ENCODE measurements around the gene SUCLG2. TPM values are rescaled to one million over a fixed set of nuclear protein-coding genes. Genes with fewer than 3 reads are reported as not detected.

SUCLG2 gene
- total and polyA plus RNA-seq, 3 experiments from 2014 or later = 57.0 to 61.7 (median 59.9) TPM

DNA sequence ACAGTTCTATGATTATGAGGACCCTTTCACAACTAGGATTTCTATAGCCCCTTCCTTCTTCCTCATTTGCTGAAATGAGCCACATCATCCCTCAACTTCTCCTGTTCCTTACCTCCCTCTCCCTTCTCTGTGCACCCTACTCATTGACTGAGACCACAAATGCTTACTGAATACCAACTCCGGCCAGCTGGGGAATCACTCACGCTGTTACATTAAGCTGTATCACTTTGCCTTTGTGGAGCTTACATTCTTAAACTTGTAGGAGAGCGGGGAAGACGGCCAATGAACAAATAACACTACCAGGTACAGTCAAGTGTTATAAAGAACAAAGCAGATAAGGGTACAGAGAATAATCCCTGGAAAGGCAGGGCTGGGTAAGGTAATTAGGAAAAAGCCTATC, 5.7 kb downstream of the SUCLG2 start:
- H3K4me1 ChIP-seq (ENCODE audit: insufficient read depth, low read length) = peaks cover 48% of the 10 kb centered on the region
- DNase-seq = no peak
- Mint-ChIP-seq H3K27me3 (no peaks in the 10 kb centered on the region), H3K36me3 (peaks cover 4 to 29% (median 12%) of the 10 kb centered on the region in 3 donors), H3K4me1 (peaks cover 77 to 93% (median 85%) of the 10 kb centered on the region in 3 donors), H3K27ac (peak overlapping the region in 2 of 8 donors; percentile 7 to 43), H3K4me3 (no peak overlapping the region), H3K9me3 (no peaks in the 10 kb centered on the region)
- H3K27me3 ChIP-seq (ENCODE audit: insufficient read depth, low read length, poor library complexity, severe bottlenecking) = no peaks in the 10 kb centered on the region
- H3K27ac ChIP-seq (ENCODE audit: low read depth, low read length) = no peak overlapping the region
- ChIA-PET CTCF (no interaction called here), POLR2A (no interaction called here)
- no peak overlapping the region for H3K4me3 ChIP-seq (ENCODE audit: low read length)
- H3K9me3 ChIP-seq (ENCODE audit: low read length) = no peaks in the 10 kb centered on the region
- no peaks in the 10 kb centered on the region for H3K36me3 ChIP-seq (ENCODE audit: insufficient read depth, low read length)

DNA sequence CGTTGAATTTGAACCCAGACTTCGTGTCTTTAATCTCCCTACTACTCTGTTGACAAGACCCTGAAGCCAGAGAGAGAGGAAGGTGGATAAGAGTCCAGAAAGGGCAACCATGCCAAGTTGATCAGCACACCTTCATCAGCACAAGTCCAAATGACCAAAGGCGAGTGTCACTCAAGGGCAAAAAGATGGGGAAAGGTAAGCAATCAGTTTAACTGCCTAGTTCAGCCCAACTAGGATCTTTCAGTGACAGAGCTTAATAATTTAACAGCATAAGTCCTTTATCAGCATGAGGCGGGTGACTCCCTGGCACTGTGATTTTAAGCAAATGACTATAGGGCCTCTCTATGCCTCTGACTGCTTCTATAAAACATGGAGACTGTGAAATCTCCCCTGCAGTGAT, 6.2 kb downstream of the SUCLG2 start:
- H3K4me1 Mint-ChIP-seq = peaks cover 76 to 93% (median 85%) of the 10 kb centered on the region in 3 donors
- no peaks in the 10 kb centered on the region for H3K27me3 Mint-ChIP-seq
- Histone ChIP-seq H3K4me3 (ENCODE audit: low read length) (no peak overlapping the region), H3K4me1 (ENCODE audit: insufficient read depth, low read length) (peaks cover 44% of the 10 kb centered on the region), H3K36me3 (ENCODE audit: insufficient read depth, low read length) (no peaks in the 10 kb centered on the region), H3K9me3 (ENCODE audit: low read length) (no peaks in the 10 kb centered on the region), H3K27ac (ENCODE audit: low read depth, low read length) (no peak overlapping the region), H3K27me3 (ENCODE audit: insufficient read depth, low read length, poor library complexity, severe bottlenecking) (no peaks in the 10 kb centered on the region)
- H3K27ac Mint-ChIP-seq = peak overlapping the region in 2 of 8 donors; percentile 27 to 39
- no peaks in the 10 kb centered on the region for H3K9me3 Mint-ChIP-seq
- peaks cover 4 to 32% (median 12%) of the 10 kb centered on the region in 3 donors for H3K36me3 Mint-ChIP-seq
- CTCF ChIA-PET = interaction anchor here (2.2 kb wide), 1 partner anchor 8 kb away, joined by 7 read pairs; no protein-coding TSS in a partner anchor
- no peak overlapping the region for H3K4me3 Mint-ChIP-seq
- POLR2A ChIA-PET = no interaction called here
- no peak for DNase-seq

DNA sequence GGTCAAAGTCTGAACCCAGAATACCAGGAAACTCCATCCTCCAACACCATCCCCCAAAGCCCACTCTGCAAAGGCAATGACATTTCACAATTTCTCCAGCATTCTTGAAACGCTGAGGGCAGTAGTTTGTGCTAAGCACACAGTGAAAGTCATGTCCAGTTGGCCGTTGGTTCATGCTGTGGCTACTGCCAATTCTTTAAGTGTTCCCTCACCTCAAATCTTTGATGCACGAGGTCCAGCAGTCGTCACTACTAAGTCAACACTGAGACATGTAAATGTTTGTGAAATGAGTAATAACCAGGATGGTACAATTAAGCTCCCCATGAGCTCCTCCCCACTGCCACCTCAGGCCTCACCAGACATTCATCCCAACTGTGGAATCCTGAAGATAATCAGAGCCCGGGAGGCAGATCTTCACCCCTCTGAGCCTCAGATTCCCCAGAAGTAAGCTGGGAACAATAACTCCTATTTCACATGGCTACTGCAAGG, 7.0 kb downstream of the SUCLG2 start:
- ChIA-PET POLR2A (no interaction called here), CTCF (interaction anchor here (2.2 kb wide), 1 partner anchor 9 kb away, joined by 7 read pairs; no protein-coding TSS in a partner anchor)
- Histone ChIP-seq H3K9me3 (ENCODE audit: low read length) (no peaks in the 10 kb centered on the region), H3K36me3 (ENCODE audit: insufficient read depth, low read length) (peaks cover 5% of the 10 kb centered on the region), H3K27me3 (ENCODE audit: insufficient read depth, low read length, poor library complexity, severe bottlenecking) (no peaks in the 10 kb centered on the region), H3K27ac (ENCODE audit: low read depth, low read length) (no peak overlapping the region), H3K4me1 (ENCODE audit: insufficient read depth, low read length) (peaks cover 36% of the 10 kb centered on the region), H3K4me3 (ENCODE audit: low read length) (no peak overlapping the region)
- H3K4me1 Mint-ChIP-seq = peaks cover 72 to 93% (median 82%) of the 10 kb centered on the region in 3 donors
- no peaks in the 10 kb centered on the region for H3K9me3 Mint-ChIP-seq
- no peak overlapping the region for H3K4me3 Mint-ChIP-seq
- H3K27me3 Mint-ChIP-seq = no peaks in the 10 kb centered on the region
- no peak for DNase-seq
- H3K36me3 Mint-ChIP-seq = peaks cover 4 to 36% (median 15%) of the 10 kb centered on the region in 3 donors
- H3K27ac Mint-ChIP-seq = no peak overlapping the region

DNA sequence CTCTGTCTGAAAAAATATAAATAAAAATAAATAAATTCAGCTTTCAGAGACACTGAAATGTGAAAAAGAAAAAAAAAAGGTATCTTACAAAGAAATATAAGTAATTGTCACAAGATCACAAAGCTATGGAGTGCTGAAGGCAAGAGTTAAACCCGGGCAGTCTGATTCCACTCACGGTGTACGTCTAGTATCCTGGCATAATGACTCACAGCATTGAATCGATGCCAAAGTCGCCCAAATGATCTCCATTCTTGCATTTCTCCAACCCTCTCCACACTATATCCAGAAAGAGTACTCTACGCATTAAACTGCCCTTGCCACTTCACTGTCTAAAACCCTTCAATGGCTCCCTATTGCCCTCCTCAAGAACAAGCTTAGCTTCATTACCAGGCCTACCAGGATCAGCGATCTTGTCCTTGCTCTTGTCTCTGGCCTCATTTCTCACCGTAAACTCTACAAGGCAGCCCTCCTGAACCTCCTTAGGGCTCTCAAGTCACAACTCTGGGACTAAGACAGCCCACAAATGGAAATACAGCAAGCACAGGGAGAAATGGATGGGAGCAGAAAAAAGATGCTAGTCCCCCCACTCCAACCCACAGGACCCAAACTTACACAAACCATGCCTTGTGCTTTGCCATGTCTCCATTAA, 7.7 kb downstream of the SUCLG2 start:
- ChIA-PET POLR2A (no interaction called here), CTCF (interaction anchor here (2.2 kb wide), 1 partner anchor 10 kb away, joined by 7 read pairs; no protein-coding TSS in a partner anchor)
- Histone ChIP-seq H3K27ac (ENCODE audit: low read depth, low read length) (no peak overlapping the region), H3K9me3 (ENCODE audit: low read length) (no peaks in the 10 kb centered on the region), H3K4me1 (ENCODE audit: insufficient read depth, low read length) (peaks cover 29% of the 10 kb centered on the region), H3K36me3 (ENCODE audit: insufficient read depth, low read length) (peaks cover 5% of the 10 kb centered on the region), H3K4me3 (ENCODE audit: low read length) (no peak overlapping the region), H3K27me3 (ENCODE audit: insufficient read depth, low read length, poor library complexity, severe bottlenecking) (no peaks in the 10 kb centered on the region)
- Mint-ChIP-seq H3K36me3 (peaks cover 4 to 37% (median 16%) of the 10 kb centered on the region in 3 donors), H3K9me3 (no peaks in the 10 kb centered on the region), H3K4me3 (no peak overlapping the region), H3K4me1 (peaks cover 72 to 93% (median 80%) of the 10 kb centered on the region in 3 donors), H3K27ac (no peak overlapping the region), H3K27me3 (no peaks in the 10 kb centered on the region)
- DNase-seq = no peak

DNA sequence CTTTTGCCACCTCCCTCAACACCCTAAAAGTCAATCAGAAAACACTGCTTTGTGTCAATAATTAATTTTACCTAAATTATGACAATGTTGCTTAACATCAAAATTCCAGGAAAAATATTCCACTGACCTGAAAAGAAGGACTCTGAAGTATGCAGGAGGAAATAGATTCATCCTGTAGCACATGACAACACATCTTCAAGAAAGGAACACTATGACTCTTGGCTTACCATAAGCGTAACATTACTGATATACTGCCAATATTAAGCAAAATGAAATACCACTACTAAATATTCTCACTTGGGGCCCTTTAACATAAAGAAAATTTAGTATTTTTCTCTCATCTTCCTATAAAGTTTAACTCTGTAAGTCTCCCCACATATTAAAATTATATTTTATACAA, 9.6 kb downstream of the SUCLG2 start:
- no peak for DNase-seq
- Histone ChIP-seq H3K27ac (ENCODE audit: low read depth, low read length) (no peak overlapping the region), H3K4me3 (ENCODE audit: low read length) (no peak overlapping the region), H3K4me1 (ENCODE audit: insufficient read depth, low read length) (peaks cover 22% of the 10 kb centered on the region), H3K9me3 (ENCODE audit: low read length) (no peaks in the 10 kb centered on the region), H3K27me3 (ENCODE audit: insufficient read depth, low read length, poor library complexity, severe bottlenecking) (no peaks in the 10 kb centered on the region), H3K36me3 (ENCODE audit: insufficient read depth, low read length) (peaks cover 5% of the 10 kb centered on the region)
- H3K4me1 Mint-ChIP-seq = peaks cover 72 to 93% (median 79%) of the 10 kb centered on the region in 3 donors
- no peak overlapping the region for H3K4me3 Mint-ChIP-seq
- ChIA-PET POLR2A (interaction anchor here (1.0 kb wide), 1 partner anchor 11 kb away, joined by 3 read pairs; no protein-coding TSS in a partner anchor), CTCF (interaction anchor here (0.9 kb wide), 1 partner anchor 10 kb away, joined by 3 read pairs; the partner anchor contains the start of gene SUCLG2)
- peaks cover 4 to 39% (median 19%) of the 10 kb centered on the region in 3 donors for H3K36me3 Mint-ChIP-seq
- H3K27me3 Mint-ChIP-seq = no peaks in the 10 kb centered on the region
- no peaks in the 10 kb centered on the region for H3K9me3 Mint-ChIP-seq
- peak overlapping the region in 1 of 8 donors; percentile 14 for H3K27ac Mint-ChIP-seq

DNA sequence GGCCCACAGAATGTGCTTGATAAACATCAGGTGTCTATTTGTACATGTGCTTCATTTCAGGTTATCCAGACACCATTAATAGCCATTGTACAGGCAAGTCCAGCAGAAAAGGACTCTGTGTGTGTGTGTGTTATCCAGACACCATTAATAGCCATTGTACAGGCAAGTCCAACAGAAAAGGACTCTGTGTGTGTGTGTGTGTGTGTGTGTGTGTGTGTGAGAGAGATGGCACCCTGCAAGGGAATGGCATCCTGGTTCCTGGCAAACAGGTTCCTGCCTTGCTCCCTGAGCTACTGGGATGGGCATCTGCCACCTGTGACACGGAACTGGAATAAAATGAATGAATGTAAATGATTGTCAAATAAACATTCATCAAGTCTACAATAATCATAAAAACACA, 11.7 kb downstream of the SUCLG2 start:
- no peaks in the 10 kb centered on the region for H3K9me3 Mint-ChIP-seq
- H3K27me3 Mint-ChIP-seq = no peaks in the 10 kb centered on the region
- H3K27ac Mint-ChIP-seq = peak overlapping the region in 1 of 8 donors; percentile 33
- H3K36me3 Mint-ChIP-seq = peaks cover 4 to 35% (median 18%) of the 10 kb centered on the region in 3 donors
- Histone ChIP-seq H3K27me3 (ENCODE audit: insufficient read depth, low read length, poor library complexity, severe bottlenecking) (no peaks in the 10 kb centered on the region), H3K4me3 (ENCODE audit: low read length) (no peak overlapping the region), H3K36me3 (ENCODE audit: insufficient read depth, low read length) (peaks cover 5% of the 10 kb centered on the region), H3K4me1 (ENCODE audit: insufficient read depth, low read length) (peaks cover 29% of the 10 kb centered on the region), H3K27ac (ENCODE audit: low read depth, low read length) (no peak overlapping the region), H3K9me3 (ENCODE audit: low read length) (no peaks in the 10 kb centered on the region)
- no peak overlapping the region for H3K4me3 Mint-ChIP-seq
- DNase-seq = no peak
- ChIA-PET CTCF (interaction anchor here (0.8 kb wide), 1 partner anchor 12 kb away, joined by 4 read pairs; no protein-coding TSS in a partner anchor), POLR2A (no interaction called here)
- H3K4me1 Mint-ChIP-seq = peaks cover 71 to 91% (median 82%) of the 10 kb centered on the region in 3 donors

DNA sequence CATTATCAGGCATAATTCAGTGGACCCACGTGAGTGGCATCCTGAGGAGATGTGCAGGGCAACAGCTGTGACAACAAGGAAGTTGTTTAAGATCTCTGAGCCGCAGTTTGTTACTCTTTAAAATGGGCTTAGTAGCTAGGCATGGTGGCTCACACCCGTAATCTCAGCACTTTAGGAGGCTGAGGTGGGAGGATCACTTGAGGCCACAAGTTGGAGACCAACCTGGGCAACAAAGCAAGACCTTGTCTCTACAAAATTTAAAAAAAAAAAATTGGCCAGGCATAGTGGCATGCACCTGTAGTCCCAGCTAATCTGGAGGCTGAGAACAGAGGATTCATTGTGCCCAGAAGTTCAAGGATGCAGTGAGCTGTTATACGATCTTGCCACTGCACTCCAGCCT, 12.2 kb downstream of the SUCLG2 start:
- POLR2A ChIA-PET = no interaction called here
- no peaks in the 10 kb centered on the region for H3K9me3 ChIP-seq (ENCODE audit: low read length)
- H3K27ac ChIP-seq (ENCODE audit: low read depth, low read length) = no peak overlapping the region
- H3K27me3 ChIP-seq (ENCODE audit: insufficient read depth, low read length, poor library complexity, severe bottlenecking) = no peaks in the 10 kb centered on the region
- H3K4me3 ChIP-seq (ENCODE audit: low read length) = no peak overlapping the region
- peaks cover 5% of the 10 kb centered on the region for H3K36me3 ChIP-seq (ENCODE audit: insufficient read depth, low read length)
- no peak for DNase-seq
- CTCF ChIA-PET = no interaction called here
- H3K9me3 Mint-ChIP-seq = no peaks in the 10 kb centered on the region
- peak overlapping the region in 1 of 8 donors; percentile 66 for H3K27ac Mint-ChIP-seq
- H3K27me3 Mint-ChIP-seq = no peaks in the 10 kb centered on the region
- H3K4me1 ChIP-seq (ENCODE audit: insufficient read depth, low read length) = peaks cover 29% of the 10 kb centered on the region
- peaks cover 72 to 91% (median 87%) of the 10 kb centered on the region in 3 donors for H3K4me1 Mint-ChIP-seq
- peaks cover 4 to 35% (median 19%) of the 10 kb centered on the region in 3 donors for H3K36me3 Mint-ChIP-seq
- H3K4me3 Mint-ChIP-seq = no peak overlapping the region

DNA sequence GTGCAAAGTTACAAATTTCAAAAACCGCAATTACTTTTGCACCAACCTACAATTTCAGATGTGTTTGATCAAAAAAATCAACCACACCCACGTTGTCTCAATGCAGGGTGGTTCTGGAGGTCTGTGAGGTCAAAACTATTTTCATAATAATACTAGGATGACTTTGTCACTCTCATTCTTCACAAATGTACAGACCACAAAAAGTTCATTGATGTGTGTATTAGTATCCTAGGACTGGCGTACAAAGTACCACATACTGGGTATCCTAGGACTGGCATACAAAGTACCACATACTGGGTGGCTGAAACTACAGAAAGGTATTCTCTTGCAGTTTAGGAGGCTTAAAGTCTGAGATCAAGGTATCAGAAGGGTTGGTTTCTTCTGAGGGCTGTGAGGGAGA, 13.0 kb downstream of the SUCLG2 start:
- no peak overlapping the region for H3K4me3 Mint-ChIP-seq
- ChIA-PET CTCF (interaction anchor here (1.1 kb wide), 1 partner anchor 12 kb away, joined by 3 read pairs; no protein-coding TSS in a partner anchor), POLR2A (no interaction called here)
- H3K27me3 Mint-ChIP-seq = no peaks in the 10 kb centered on the region
- no peak for DNase-seq
- H3K4me1 Mint-ChIP-seq = peaks cover 67 to 91% (median 86%) of the 10 kb centered on the region in 3 donors
- H3K36me3 Mint-ChIP-seq = peaks cover 4 to 36% (median 19%) of the 10 kb centered on the region in 3 donors
- Histone ChIP-seq H3K4me3 (ENCODE audit: low read length) (no peak overlapping the region), H3K36me3 (ENCODE audit: insufficient read depth, low read length) (peaks cover 5% of the 10 kb centered on the region), H3K4me1 (ENCODE audit: insufficient read depth, low read length) (peaks cover 29% of the 10 kb centered on the region), H3K27ac (ENCODE audit: low read depth, low read length) (no peak overlapping the region), H3K9me3 (ENCODE audit: low read length) (no peaks in the 10 kb centered on the region), H3K27me3 (ENCODE audit: insufficient read depth, low read length, poor library complexity, severe bottlenecking) (no peaks in the 10 kb centered on the region)
- H3K9me3 Mint-ChIP-seq = no peaks in the 10 kb centered on the region
- H3K27ac Mint-ChIP-seq = no peak overlapping the region
